HEK293 (cell line): ENCODE measurements around the gene CRYBG2.

Source experiments
- CTCF ChIA-PET: fragments of 350-600 bp; formaldehyde crosslinking; extraction: SDS; loops from one replicate; lab custom pipeline; 2021; ENCODE audit warnings: antibody characterized with exemption; lab: Yijun Ruan, JAX
- POLR2A ChIA-PET: fragments of 300-600 bp; formaldehyde crosslinking; extraction: SDS; loops from one replicate; lab custom pipeline; 2020; ENCODE audit warnings: antibody characterized with exemption, inconsistent platforms; lab: Yijun Ruan, JAX
- H3K27ac ChIP-seq: fragments of 200-500 bp; sonication (Bioruptor generic); 2 replicates; pipeline ENCODE4 v1.5.1; 2014; ENCODE audit warnings: low read depth, low read length, control low read depth, inconsistent platforms; ENCODE audit errors: extremely low read depth
- H3K36me3 ChIP-seq, 2 experiments: fragments of 200-500 bp in 1 of 2; sonication (Bioruptor generic) in 1 of 2; 1 replicate in 1 of 2; 2 replicates in 1 of 2; pipeline ENCODE4 v1.5.1; 2014 to 2017; ENCODE audit warnings: inconsistent platforms in 2 of 2, low read length in 2 of 2; ENCODE audit not compliant: control insufficient read depth in 2 of 2, insufficient read depth in 1 of 2
- H3K4me1 ChIP-seq: fragments of 200-500 bp; sonication (Bioruptor generic); 2 replicates; pipeline ENCODE4 v1.5.1; 2014; ENCODE audit warnings: mild to moderate bottlenecking, low read length, inconsistent platforms; ENCODE audit not compliant: control insufficient read depth, insufficient read depth
- H3K4me3 ChIP-seq: 2 replicates; pipeline ENCODE4 v1.5.1; 2011; ENCODE audit warnings: low read depth, mild to moderate bottlenecking, control low read depth, low read length, moderate library complexity
- H3K9me3 ChIP-seq: fragments of 200-500 bp; sonication (Bioruptor generic); 2 replicates; pipeline ENCODE4 v1.5.1; 2014; ENCODE audit warnings: low read depth, low read length, inconsistent platforms; ENCODE audit not compliant: control insufficient read depth, insufficient read depth
- GLI2 ChIP-seq: fragments of 450-650 bp; formaldehyde crosslinking; IDR thresholded peaks from 2 replicates; pipeline ENCODE4; 2017; ENCODE audit warnings: missing biosample characterization, missing genetic modification characterization, low read depth, borderline replicate concordance
- GLI4 ChIP-seq: fragments of 450-650 bp; formaldehyde crosslinking; IDR thresholded peaks from 2 replicates; pipeline ENCODE4 v1.5.1; 2016; ENCODE audit warnings: missing biosample characterization, missing genetic modification characterization
- GLIS2 ChIP-seq: fragments of 450-650 bp; formaldehyde crosslinking; IDR thresholded peaks from 2 replicates; pipeline ENCODE4 v1.5.1; 2016; ENCODE audit warnings: missing biosample characterization, missing genetic modification characterization
- SP3 ChIP-seq: fragments of 450-650 bp; formaldehyde crosslinking; IDR thresholded peaks from 2 replicates; pipeline ENCODE4 v1.5.1; 2016; ENCODE audit warnings: missing biosample characterization, missing genetic modification characterization
- TRIM28 ChIP-seq: IDR thresholded peaks from 2 replicates; pipeline ENCODE4 v1.6.1; 2011; ENCODE audit warnings: low read length, control low read depth, borderline replicate concordance
- ZFHX2 ChIP-seq: fragments of 450-650 bp; formaldehyde crosslinking; conservative IDR thresholded peaks from 2 replicates; pipeline ENCODE4 v1.5.1; 2016; ENCODE audit warnings: missing biosample characterization, missing genetic modification characterization
- ZNF132 ChIP-seq: fragments of 450-650 bp; formaldehyde crosslinking; IDR thresholded peaks from 2 replicates; pipeline ENCODE4 v1.5.1; 2017; ENCODE audit warnings: missing biosample characterization, missing genetic modification characterization, borderline replicate concordance
- ZNF2 ChIP-seq: fragments of 450-650 bp; formaldehyde crosslinking; IDR thresholded peaks from 2 replicates; pipeline ENCODE4 v1.5.1; 2016; ENCODE audit warnings: missing biosample characterization, missing genetic modification characterization
- ZNF223 ChIP-seq: fragments of 450-650 bp; formaldehyde crosslinking; IDR thresholded peaks from 2 replicates; pipeline ENCODE4 v1.5.1; 2016; ENCODE audit warnings: missing biosample characterization, missing genetic modification characterization
- ZNF248 ChIP-seq: fragments of 450-650 bp; formaldehyde crosslinking; IDR thresholded peaks from 2 replicates; pipeline ENCODE4 v1.5.1; 2017; ENCODE audit warnings: missing biosample characterization, missing genetic modification characterization
- ZNF341 ChIP-seq: fragments of 450-650 bp; formaldehyde crosslinking; IDR thresholded peaks from 2 replicates; pipeline ENCODE4; 2016; ENCODE audit warnings: low read depth, missing biosample characterization, missing genetic modification characterization
- ZNF350 ChIP-seq: fragments of 450-650 bp; formaldehyde crosslinking; IDR thresholded peaks from 2 replicates; pipeline ENCODE4 v1.5.0; 2017; ENCODE audit warnings: missing biosample characterization, mild to moderate bottlenecking, missing genetic modification characterization
- ZNF394 ChIP-seq: fragments of 450-650 bp; formaldehyde crosslinking; IDR thresholded peaks from 2 replicates; pipeline ENCODE4 v1.5.1; 2016; ENCODE audit warnings: missing biosample characterization, missing genetic modification characterization, mild to moderate bottlenecking, moderate library complexity, borderline replicate concordance
- ZNF600 ChIP-seq: fragments of 450-650 bp; formaldehyde crosslinking; IDR thresholded peaks from 2 replicates; pipeline ENCODE4 v1.5.1; 2016; ENCODE audit warnings: missing biosample characterization, missing genetic modification characterization
- ZNF658 ChIP-seq: fragments of 450-650 bp; formaldehyde crosslinking; IDR thresholded peaks from 2 replicates; pipeline ENCODE4; 2016; ENCODE audit warnings: missing biosample characterization, missing genetic modification characterization
- TF ChIP-seq, protein P1 (sequence below): fragments of 450-650 bp; formaldehyde crosslinking; IDR thresholded peaks from 2 replicates; pipeline ENCODE4 v1.5.1; 2016; ENCODE audit warnings: missing biosample characterization, missing genetic modification characterization
- TF ChIP-seq, protein P2 (sequence below): fragments of 450-650 bp; formaldehyde crosslinking; IDR thresholded peaks from 2 replicates; pipeline ENCODE4 v1.5.1; 2017; ENCODE audit warnings: missing biosample characterization, mild to moderate bottlenecking, missing genetic modification characterization, moderate library complexity
- TF ChIP-seq, protein P3 (sequence below): fragments of 450-650 bp; formaldehyde crosslinking; IDR thresholded peaks from 2 replicates; pipeline ENCODE4 v1.5.1; 2016; ENCODE audit warnings: missing biosample characterization, missing genetic modification characterization, low read depth
- TF ChIP-seq, protein P4 (sequence below): fragments of 450-650 bp; formaldehyde crosslinking; IDR thresholded peaks from 2 replicates; pipeline ENCODE4 v1.5.1; 2016; ENCODE audit warnings: missing biosample characterization, missing genetic modification characterization
- TF ChIP-seq, protein P5 (sequence below): fragments of 450-650 bp; formaldehyde crosslinking; IDR thresholded peaks from 2 replicates; pipeline ENCODE4 v1.5.1; 2017; ENCODE audit warnings: missing biosample characterization, missing genetic modification characterization

The CRYBG2 gene

DNA sequence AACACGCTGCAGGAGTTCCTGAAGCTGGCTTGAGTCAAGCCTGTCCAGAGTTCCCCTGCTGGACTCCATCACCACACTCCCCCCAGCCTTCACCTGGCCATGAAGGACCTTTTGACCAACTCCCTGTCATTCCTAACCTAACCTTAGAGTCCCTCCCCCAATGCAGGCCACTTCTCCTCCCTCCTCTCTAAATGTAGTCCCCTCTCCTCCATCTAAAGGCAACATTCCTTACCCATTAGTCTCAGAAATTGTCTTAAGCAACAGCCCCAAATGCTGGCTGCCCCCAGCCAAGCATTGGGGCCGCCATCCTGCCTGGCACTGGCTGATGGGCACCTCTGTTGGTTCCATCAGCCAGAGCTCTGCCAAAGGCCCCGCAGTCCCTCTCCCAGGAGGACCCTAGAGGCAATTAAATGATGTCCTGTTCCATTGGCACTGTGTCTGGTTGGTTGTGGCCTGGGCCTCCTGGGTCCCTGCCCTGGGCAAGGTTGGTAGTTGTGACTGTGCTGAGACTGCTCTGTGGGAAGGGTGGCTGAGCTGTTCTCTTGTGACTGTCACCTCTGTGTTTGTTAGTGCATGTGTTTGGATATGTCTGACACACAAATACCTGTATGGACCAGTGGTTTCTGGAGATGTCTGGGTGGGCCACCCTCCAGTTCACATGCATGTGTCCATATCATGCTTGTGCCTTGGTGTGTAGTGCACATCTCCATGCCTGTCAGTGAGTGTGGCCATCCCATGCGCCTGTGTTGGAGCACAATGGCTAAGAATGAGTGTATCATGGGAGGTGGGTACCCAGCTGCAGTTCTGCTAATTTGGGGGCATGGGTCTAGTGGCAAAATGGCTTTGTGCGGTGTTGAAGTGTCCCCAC lies 72.6 kb downstream of the CRYBG2 start:
- CTCF ChIA-PET: interaction anchor here (0.7 to 3.6 kb wide), 8 partner anchors 13 to 136 kb away, joined by 3 to 30 read pairs (median 4); partner anchors contain the start of gene CATSPER4
- H3K4me1 ChIP-seq: 0 out of 2 replicates have a peak, but pooled peaks cover 3% of the 10 kb centered on the region
- no peaks in the 10 kb centered on the region for H3K9me3 ChIP-seq
- H3K27ac ChIP-seq: no peak overlapping the region
- H3K36me3 ChIP-seq: peaks cover 4 to 52% of the 10 kb centered on the region in 2 experiments; a peak in 1 of 3 replicates
- TF ChIP-seq GLI2 (tag by site-specific recombination): no peak
- peak; percentile 48; the same call in 1 of the 2 replicates for TF ChIP-seq ZNF600 (tag by site-specific recombination)
- no peak for TF ChIP-seq SP3
- TF ChIP-seq GLI4 (tag by site-specific recombination): no peak
- TF ChIP-seq ZNF248 (tag by site-specific recombination): no peak
- TF ChIP-seq TRIM28: no peak
- TF ChIP-seq, protein P1, sequence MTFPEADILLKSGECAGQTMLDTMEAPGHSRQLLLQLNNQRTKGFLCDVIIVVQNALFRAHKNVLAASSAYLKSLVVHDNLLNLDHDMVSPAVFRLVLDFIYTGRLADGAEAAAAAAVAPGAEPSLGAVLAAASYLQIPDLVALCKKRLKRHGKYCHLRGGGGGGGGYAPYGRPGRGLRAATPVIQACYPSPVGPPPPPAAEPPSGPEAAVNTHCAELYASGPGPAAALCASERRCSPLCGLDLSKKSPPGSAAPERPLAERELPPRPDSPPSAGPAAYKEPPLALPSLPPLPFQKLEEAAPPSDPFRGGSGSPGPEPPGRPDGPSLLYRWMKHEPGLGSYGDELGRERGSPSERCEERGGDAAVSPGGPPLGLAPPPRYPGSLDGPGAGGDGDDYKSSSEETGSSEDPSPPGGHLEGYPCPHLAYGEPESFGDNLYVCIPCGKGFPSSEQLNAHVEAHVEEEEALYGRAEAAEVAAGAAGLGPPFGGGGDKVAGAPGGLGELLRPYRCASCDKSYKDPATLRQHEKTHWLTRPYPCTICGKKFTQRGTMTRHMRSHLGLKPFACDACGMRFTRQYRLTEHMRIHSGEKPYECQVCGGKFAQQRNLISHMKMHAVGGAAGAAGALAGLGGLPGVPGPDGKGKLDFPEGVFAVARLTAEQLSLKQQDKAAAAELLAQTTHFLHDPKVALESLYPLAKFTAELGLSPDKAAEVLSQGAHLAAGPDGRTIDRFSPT (tag by site-specific recombination): 0 out of 2 replicates have a peak, but pooled peaks have one; percentile 34
- TF ChIP-seq, protein P2, sequence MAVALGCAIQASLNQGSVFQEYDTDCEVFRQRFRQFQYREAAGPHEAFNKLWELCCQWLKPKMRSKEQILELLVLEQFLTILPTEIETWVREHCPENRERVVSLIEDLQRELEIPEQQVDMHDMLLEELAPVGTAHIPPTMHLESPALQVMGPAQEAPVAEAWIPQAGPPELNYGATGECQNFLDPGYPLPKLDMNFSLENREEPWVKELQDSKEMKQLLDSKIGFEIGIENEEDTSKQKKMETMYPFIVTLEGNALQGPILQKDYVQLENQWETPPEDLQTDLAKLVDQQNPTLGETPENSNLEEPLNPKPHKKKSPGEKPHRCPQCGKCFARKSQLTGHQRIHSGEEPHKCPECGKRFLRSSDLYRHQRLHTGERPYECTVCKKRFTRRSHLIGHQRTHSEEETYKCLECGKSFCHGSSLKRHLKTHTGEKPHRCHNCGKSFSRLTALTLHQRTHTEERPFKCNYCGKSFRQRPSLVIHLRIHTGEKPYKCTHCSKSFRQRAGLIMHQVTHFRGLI (tag by site-specific recombination): no peak
- H3K4me3 ChIP-seq: no peak overlapping the region
- POLR2A ChIA-PET: no interaction called here

DNA sequence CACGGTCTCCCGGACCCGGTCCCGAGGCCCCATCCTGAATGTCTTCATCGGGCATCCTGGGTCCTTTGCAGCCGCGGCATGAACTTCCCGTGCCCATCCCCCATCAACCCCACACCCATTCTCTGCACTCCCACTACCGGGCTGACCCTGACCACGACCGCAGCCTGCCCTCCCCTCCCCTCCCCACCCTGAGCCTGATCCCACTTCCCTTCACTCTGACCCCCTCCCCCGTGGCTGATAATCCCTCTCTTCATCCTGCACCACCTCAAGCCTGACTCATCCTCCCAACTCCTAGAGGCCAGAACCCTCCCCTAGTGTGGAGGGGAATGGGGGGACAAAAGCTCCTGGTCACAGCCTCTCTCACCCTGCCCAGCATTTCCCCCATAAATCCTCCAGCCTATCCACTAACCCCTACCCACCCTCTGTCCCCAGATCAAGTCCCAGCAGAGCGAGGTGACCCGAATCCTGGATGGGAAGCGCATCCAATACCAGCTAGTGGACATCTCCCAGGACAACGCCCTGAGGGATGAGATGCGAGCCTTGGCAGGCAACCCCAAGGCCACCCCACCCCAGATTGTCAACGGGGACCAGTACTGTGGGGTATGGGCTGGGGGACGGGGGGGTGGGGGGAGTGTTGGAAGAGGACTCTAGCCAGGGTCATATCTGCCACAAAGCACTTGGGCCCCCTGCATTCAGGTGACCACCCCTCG lies 73.4 kb downstream of the CRYBG2 start:
- H3K9me3 ChIP-seq: no peaks in the 10 kb centered on the region
- peak overlapping the region; percentile 63 for H3K4me3 ChIP-seq
- ChIA-PET CTCF (interaction anchor here (0.5 to 3.6 kb wide), 14 partner anchors 17 to 175 kb away, joined by 3 to 30 read pairs (median 3); partner anchors contain the start of gene CATSPER4), POLR2A (interaction anchor here (0.5 to 1.8 kb wide), 3 partner anchors 41 to 152 kb away, joined by 3 to 6 read pairs (median 6); partner anchors contain the start of gene DHDDS)
- 0 out of 2 replicates have a peak, but pooled peaks cover 3% of the 10 kb centered on the region for H3K4me1 ChIP-seq
- H3K36me3 ChIP-seq: peaks cover 4 to 60% of the 10 kb centered on the region in 2 experiments; a peak in 1 of 3 replicates
- no peak overlapping the region for H3K27ac ChIP-seq
- TF ChIP-seq ZNF2 (tag by site-specific recombination): no peak; the same call in 1 of the 2 replicates
- peak; percentile 2; the same call in 1 of the 2 replicates for TF ChIP-seq ZNF394 (tag by site-specific recombination)
- 0 out of 2 replicates have a peak, but pooled peaks have one; percentile 20 for TF ChIP-seq GLIS2
- peak; percentile 61 for TF ChIP-seq ZFHX2
- TF ChIP-seq ZNF658 (tag by site-specific recombination): no peak
- TF ChIP-seq, protein P3, sequence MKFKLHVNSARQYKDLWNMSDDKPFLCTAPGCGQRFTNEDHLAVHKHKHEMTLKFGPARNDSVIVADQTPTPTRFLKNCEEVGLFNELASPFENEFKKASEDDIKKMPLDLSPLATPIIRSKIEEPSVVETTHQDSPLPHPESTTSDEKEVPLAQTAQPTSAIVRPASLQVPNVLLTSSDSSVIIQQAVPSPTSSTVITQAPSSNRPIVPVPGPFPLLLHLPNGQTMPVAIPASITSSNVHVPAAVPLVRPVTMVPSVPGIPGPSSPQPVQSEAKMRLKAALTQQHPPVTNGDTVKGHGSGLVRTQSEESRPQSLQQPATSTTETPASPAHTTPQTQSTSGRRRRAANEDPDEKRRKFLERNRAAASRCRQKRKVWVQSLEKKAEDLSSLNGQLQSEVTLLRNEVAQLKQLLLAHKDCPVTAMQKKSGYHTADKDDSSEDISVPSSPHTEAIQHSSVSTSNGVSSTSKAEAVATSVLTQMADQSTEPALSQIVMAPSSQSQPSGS (tag by site-specific recombination): no peak
- no peak for TF ChIP-seq ZNF132 (tag by site-specific recombination)
- peak; percentile 87; the same call in 1 of the 2 replicates for TF ChIP-seq ZNF223 (tag by site-specific recombination)
- no peak for TF ChIP-seq ZNF341 (tag by site-specific recombination)
- TF ChIP-seq, protein P4, sequence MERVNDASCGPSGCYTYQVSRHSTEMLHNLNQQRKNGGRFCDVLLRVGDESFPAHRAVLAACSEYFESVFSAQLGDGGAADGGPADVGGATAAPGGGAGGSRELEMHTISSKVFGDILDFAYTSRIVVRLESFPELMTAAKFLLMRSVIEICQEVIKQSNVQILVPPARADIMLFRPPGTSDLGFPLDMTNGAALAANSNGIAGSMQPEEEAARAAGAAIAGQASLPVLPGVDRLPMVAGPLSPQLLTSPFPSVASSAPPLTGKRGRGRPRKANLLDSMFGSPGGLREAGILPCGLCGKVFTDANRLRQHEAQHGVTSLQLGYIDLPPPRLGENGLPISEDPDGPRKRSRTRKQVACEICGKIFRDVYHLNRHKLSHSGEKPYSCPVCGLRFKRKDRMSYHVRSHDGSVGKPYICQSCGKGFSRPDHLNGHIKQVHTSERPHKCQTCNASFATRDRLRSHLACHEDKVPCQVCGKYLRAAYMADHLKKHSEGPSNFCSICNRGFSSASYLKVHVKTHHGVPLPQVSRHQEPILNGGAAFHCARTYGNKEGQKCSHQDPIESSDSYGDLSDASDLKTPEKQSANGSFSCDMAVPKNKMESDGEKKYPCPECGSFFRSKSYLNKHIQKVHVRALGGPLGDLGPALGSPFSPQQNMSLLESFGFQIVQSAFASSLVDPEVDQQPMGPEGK (tag by site-specific recombination): peak; percentile 4
- no peak for TF ChIP-seq ZNF350 (tag by site-specific recombination)
- TF ChIP-seq, protein P5, sequence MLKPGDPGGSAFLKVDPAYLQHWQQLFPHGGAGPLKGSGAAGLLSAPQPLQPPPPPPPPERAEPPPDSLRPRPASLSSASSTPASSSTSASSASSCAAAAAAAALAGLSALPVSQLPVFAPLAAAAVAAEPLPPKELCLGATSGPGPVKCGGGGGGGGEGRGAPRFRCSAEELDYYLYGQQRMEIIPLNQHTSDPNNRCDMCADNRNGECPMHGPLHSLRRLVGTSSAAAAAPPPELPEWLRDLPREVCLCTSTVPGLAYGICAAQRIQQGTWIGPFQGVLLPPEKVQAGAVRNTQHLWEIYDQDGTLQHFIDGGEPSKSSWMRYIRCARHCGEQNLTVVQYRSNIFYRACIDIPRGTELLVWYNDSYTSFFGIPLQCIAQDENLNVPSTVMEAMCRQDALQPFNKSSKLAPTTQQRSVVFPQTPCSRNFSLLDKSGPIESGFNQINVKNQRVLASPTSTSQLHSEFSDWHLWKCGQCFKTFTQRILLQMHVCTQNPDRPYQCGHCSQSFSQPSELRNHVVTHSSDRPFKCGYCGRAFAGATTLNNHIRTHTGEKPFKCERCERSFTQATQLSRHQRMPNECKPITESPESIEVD (tag by site-specific recombination): no peak
